Left forelimb (tissue), 1 donor: ENCODE results near the gene KIAA2012.

Experiments
- DNase-seq: peaks from one replicate; pipeline ENCODE4 v3.0.0-alpha.2; 2018; ENCODE audit warnings: low spot score

The KIAA2012 gene

DNA sequence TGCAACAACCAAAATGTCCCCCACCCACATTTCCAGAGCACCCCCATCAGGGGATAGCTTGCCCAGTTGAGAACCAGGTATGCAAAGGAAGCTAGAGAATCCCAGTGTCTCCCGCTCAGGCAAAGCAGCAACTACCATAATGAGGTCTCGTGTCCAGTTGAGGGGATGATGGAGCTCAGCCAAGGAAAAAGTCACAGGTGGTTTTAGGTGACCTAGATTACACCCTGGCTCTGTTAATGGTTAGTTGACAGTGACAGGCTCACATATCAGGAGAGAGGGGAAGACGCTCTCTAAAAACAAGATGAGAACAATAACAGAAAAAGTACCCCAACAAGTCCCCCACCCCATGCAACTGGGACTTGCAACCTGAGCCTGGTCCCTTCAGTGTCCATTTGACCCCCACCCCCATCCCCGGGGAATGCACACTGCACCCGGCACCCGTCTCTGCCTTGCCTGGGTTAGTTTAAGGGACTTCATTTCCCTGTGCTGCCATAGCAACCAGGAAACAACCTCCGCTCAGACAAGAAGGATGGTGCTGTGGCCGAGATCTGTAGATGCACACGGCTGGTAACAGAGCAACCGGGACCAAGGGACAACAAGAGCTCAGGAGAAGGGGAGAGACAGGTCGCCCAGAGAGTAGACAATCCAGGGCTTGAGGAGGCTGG is at the start of gene KIAA2012:
KIAA2012 (plus strand) TSS at position 519 of the 665 bp plus-strand sequence. CDS start 373 bp downstream, outside the sequence.
- no peak for DNase-seq

DNA sequence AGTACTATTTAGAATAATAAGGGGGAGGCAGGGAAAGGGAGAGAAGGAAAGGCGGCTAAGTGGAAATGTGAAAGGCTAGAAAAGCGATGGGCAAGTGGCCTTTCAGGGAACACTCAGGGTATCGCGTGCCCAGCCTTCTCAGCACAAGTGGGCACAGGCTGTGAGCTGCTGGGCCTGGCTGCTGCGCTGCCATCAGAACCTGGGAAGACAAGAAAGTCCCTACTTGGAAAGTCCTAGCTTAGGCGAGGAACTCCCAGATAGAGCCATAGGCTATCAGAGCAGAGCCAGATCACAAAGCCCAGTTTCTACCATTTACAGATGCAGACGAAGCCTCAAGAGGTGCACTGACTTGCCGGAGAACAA is 49.2 kb upstream of the KIAA2012 start:
- DNase-seq = no peak

DNA sequence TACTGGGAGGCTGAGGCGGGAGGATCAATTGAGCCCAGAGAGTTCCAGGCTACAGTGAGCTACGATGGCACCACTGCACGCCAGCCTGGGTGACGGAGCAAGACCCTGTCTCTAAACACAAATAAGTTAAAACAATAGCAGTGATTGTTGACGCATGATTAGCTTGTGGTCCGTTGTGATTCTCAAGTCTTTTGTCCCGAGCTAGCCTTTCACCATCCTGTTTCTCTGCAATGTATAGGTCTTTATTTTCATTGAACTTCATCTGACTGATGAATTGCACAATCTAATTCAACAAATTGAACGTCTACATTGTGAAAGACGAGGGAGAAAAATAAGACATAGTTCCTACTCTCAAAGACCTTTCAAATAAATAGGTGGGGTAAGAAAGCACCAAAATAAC is 48.2 kb upstream of the KIAA2012 start:
- DNase-seq = no peak

DNA sequence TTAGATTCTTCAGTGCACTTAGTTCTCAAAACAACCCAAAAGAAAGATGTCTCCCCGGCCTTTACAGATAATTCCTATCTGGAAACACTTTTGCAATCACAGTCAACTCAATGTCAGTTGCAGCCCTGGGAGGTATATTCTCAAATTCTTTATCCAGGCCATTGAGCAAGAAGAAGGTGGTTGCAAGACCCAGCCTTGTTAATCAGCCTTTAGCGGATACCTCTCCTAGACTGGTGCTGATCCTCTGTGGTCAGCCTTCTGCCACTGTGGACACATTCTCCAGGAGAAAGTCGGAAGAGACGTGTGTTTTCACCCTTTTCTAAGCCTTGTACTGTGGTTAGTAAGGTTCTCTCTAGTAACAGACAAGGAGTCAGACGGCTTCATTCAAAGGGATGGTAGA is 47.2 kb upstream of the KIAA2012 start:
- no peak for DNase-seq

DNA sequence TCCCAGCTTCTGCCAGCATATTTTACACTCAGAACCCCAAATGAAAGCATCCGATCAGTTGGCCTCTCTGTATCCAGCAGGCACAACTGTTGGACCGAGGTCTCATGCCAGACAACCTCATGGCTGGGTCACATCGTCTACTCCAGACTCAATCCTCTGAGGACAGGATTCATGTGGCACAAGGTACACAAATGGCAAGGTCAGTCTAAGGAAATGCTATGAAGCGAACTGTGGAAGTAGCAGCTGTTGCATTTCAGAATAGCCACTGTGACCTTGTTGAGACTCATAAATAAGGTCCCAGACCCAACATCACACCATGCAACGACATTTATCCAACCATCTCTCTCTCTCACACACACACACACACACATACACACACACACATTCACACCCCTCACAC is 46.5 kb upstream of the KIAA2012 start:
- no peak for DNase-seq

DNA sequence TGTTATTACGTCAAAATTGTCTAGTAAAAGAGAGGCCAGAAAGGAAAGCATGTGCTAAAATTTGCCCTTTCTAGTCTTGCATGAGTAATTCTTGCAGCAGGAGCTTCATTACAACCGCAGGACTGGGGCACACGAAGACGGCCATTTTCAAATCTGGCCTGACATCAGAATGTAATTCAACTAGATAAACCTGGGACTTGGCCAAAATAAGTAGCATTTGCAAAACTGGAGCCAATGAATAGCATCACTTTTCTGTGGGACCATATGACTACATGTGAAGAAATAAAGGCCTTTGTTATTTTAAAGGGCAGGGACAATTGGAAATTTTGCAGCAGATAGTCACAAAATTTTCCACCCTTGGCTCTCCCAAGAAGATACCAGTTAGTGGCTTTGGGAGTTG is 42.4 kb upstream of the KIAA2012 start:
- DNase-seq = no peak

DNA sequence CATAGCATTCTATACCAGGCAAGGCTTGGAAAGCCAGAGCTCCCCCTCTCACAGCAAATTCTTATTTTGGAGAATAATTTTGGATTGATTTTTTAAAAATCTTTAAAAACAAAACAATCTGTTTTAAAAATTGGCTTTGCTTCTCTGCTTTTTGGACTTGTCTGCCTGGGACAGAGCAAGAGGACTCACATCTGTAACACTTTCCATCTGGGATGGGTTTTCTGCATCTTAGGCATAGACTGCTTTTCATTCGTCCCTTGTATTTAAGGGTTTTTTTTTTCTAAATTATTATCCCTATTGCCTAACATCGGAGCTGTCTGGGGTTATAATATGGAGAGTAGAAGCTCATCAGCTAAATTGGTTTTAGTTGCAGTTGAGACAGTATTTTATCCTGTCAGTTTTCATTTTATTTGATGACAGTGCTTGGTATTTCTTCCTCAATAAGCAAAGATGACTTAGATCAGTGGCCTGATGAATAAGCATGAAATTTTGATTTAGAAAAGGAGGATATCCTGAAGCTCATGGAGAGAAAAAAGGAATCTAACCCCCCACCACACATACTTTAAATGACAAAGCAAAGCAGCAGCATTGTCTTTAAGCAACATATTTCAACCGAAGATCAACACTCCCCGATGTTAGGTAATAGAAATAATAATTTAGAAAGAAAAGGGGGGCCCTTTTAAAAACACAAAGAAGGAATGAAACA is 41.7 kb upstream of the KIAA2012 start:
- DNase-seq = no peak

DNA sequence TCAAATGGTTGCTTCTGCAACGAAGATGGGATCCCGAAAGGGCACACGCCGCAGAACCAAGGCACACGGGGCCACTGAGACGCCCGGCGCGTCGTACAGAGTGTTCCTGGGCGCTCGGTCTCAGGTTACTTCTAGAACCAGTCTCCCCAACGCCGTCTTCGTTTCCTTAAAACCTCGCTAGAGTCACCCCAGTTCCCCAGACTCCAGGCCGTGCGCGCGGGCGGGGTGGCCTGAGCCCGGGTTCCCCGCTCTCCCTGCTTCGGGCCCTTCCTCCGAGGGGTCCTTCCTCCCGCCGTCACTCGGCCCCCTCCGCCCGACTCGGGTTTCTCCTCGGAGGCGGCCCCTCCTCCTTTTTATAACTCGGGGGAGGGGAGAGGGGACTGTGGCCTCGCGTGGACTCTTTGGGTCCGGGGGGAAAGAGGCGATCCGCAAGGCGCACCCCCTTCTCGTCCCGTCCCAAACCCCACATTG is 40.2 kb upstream of the KIAA2012 start:
- peak; percentile 89 for DNase-seq

DNA sequence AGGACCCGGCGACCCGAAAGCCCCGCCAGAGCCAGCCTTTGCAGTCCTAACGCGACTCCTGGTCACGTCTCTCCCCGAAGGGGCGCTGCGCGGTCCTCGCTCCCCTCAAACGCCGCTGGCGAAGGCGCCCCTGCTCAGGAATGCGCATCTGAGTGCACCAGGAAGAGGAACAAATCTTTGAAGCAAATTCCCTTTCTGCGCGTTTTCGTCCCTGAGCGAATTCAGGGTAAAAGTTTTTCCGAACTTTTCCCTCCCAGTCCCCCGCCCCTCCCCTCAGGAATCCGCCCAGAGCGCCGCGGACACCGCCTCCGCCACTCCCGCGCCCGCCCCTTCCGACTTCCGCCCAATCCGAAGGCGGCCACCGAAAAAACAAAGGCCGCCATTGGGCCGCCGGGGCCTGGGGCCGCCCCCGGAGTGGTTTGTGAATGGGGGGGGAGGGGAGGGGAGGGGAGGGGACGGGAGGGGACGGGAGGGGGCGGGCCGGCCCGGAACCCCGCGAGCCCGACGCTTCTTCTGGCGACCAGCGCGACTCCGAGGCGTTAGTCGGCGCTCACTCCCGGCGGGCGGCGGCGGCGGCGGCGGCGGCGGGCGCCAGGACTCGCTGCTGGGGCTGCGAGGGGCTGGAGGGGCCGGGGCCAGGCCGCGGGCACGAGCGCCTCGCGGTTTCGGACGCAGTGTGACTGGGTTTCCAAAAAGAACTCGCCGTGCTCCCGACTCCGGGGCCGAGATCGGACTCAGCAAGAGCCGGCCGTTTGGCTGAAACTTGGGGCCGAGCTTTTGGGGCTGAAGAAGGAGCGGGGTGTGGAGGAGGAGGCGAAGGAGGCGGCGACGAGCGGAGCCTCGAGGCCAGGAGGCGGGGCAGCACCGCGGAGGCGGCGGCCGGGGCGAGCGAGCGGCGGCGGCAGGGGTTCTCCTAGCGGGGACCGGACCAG is 39.5 kb upstream of the KIAA2012 start, which contains the start of gene FZD7:
FZD7 (plus strand) TSS at position 539 of the 932 bp plus-strand sequence. CDS start 793 bp downstream, outside the sequence.
- peak; percentile 96 for DNase-seq

DNA sequence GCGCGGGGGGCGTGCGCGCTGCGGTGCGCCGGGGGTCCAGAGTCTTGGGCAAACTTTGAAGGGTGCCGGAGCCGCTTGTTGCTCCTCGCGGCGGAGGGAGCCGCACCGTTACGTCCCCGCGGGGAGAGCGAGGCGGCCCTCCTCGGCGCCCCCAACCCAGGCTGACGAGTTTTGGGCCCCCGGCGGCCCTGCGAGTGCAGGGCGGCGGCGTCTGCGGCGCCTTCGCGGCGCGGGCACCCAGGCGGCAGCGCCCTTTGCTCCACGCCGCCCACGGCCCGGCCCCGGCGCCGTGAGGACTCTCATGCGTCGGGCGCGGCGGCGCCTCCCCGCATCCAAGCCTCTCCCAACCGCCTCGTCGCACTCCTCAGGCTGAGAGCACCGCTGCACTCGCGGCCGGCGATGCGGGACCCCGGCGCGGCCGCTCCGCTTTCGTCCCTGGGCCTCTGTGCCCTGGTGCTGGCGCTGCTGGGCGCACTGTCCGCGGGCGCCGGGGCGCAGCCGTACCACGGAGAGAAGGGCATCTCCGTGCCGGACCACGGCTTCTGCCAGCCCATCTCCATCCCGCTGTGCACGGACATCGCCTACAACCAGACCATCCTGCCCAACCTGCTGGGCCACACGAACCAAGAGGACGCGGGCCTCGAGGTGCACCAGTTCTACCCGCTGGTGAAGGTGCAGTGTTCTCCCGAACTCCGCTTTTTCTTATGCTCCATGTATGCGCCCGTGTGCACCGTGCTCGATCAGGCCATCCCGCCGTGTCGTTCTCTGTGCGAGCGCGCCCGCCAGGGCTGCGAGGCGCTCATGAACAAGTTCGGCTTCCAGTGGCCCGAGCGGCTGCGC is 38.6 kb upstream of the KIAA2012 start:
- DNase-seq = peak; percentile 72

DNA sequence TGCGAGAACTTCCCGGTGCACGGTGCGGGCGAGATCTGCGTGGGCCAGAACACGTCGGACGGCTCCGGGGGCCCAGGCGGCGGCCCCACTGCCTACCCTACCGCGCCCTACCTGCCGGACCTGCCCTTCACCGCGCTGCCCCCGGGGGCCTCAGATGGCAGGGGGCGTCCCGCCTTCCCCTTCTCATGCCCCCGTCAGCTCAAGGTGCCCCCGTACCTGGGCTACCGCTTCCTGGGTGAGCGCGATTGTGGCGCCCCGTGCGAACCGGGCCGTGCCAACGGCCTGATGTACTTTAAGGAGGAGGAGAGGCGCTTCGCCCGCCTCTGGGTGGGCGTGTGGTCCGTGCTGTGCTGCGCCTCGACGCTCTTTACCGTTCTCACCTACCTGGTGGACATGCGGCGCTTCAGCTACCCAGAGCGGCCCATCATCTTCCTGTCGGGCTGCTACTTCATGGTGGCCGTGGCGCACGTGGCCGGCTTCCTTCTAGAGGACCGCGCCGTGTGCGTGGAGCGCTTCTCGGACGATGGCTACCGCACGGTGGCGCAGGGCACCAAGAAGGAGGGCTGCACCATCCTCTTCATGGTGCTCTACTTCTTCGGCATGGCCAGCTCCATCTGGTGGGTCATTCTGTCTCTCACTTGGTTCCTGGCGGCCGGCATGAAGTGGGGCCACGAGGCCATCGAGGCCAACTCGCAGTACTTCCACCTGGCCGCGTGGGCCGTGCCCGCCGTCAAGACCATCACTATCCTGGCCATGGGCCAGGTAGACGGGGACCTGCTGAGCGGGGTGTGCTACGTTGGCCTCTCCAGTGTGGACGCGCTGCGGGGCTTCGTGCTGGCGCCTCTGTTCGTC is 37.7 kb upstream of the KIAA2012 start:
- peak; percentile 74 for DNase-seq

DNA sequence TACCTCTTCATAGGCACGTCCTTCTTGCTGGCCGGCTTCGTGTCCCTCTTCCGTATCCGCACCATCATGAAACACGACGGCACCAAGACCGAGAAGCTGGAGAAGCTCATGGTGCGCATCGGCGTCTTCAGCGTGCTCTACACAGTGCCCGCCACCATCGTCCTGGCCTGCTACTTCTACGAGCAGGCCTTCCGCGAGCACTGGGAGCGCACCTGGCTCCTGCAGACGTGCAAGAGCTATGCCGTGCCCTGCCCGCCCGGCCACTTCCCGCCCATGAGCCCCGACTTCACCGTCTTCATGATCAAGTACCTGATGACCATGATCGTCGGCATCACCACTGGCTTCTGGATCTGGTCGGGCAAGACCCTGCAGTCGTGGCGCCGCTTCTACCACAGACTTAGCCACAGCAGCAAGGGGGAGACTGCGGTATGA is 37.1 kb upstream of the KIAA2012 start:
- no peak for DNase-seq

DNA sequence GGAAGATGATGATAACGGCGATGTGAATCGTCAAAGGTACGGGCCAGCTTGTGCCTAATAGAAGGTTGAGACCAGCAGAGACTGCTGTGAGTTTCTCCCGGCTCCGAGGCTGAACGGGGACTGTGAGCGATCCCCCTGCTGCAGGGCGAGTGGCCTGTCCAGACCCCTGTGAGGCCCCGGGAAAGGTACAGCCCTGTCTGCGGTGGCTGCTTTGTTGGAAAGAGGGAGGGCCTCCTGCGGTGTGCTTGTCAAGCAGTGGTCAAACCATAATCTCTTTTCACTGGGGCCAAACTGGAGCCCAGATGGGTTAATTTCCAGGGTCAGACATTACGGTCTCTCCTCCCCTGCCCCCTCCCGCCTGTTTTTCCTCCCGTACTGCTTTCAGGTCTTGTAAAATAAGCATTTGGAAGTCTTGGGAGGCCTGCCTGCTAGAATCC is 36.4 kb upstream of the KIAA2012 start:
- DNase-seq = peak; percentile 68

DNA sequence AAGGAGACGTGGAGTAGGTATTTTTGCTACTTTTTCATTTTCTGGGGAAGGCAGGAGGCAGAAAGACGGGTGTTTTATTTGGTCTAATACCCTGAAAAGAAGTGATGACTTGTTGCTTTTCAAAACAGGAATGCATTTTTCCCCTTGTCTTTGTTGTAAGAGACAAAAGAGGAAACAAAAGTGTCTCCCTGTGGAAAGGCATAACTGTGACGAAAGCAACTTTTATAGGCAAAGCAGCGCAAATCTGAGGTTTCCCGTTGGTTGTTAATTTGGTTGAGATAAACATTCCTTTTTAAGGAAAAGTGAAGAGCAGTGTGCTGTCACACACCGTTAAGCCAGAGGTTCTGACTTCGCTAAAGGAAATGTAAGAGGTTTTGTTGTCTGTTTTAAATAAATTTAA is 36.0 kb upstream of the KIAA2012 start:
- no peak for DNase-seq

DNA sequence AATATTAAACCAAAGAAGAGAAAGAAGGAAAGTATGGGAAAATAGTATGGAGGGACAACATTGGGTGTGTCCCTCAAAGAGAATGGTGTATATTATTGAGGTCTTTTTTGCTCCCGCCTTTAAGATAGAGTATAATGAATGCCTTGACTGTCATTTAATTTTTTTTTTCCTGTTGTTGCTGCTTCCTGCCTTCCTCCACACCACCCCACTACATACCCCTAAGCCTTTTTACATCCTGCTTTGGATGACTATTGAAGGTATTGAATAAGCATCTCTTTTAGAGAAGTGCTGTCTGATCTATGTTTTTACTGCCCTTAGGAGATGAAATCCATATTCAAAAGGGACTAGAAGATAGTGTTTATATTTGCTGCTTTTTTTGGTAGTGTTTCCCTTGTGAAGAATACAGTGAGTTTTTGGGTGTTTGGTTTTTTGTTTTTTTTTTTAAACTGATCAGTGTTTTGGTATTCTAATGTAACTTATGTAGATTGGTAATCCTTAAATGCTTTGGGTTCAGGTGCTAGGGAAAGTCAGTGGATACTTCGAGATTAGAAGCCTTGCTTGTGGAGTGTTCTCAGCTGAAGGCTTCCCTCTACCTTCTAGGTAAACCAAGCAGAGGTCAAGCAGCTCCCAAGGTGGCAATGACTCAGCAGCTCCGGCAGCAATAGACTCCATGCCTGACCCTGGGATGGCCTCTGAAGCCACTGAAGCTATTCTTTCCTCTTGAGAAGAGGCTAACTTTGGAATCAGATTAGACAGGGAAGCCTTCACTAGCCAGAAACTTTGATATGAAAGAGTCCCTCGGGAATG is 34.4 kb upstream of the KIAA2012 start:
- no peak for DNase-seq

DNA sequence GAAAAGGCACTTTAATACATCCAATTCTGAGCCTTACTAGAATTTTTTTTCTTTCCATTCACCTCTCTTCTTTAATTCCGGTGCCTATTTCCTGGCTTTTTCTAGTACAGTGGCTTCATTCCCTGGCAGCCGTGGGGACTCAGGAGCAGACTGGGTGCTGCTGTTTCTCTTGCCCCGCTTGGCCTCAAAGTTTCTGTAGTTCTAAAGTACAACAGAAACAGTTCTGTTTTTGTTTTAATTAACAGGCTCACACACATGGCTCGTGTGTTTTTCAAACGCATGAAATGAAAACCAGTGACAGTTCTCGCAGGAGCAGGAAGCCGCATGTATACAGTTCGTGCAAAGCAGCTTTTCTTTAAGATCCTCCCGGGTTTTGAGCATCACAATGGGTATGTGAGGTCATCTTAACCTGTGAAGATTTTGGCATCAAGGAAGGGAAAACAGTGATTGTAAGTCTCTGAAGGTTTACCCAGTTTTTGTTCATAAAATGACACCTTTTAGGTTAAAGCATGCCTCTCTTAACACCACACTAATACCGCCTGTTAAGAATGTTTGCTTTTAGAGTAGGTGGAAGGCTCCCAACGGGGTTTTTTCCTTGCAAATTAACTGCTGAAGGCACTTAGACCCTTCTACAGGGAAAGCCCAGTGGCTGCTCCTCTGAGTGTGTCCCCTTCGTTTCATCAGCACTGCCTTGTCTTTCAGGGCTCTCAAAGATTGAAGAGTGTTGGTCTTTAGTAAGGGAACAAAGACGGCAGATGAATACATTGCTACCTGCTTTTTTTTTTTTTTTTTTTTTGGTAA is 33.6 kb upstream of the KIAA2012 start:
- DNase-seq = no peak

DNA sequence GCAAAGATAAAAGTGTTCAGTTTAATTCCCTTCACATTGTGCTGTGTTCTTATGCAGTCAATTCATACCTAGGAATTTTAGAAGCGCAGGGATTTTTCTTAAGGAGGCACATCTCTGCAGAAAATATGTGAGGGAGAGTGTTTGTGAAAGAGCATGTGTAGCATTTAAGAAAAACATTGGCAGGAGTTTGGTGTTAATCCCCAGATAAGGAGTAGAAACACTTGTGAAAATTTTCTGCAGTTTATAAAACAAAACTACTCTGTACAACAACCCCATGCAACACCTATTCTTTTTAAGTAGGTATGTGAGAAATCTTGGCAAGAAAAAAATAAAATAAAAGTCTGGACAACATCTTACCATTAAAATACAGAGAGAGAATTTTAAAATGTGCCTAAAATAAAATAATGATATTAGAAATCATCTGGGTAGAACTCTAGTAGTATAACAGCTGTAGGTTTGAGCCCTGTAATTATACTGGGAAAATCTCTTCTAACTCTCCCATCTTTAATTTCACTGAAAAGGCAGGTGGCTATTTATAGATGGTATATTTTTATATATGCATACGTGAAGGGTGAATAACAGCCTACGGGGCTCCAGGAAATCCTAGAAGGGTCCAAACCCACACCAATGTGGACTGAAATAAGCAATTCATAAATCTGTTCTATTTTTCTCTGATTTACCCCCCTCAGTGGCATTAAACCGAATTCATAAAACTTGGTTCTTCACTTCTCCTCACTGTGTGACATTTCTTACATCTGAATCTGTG is 32.8 kb upstream of the KIAA2012 start:
- no peak for DNase-seq

DNA sequence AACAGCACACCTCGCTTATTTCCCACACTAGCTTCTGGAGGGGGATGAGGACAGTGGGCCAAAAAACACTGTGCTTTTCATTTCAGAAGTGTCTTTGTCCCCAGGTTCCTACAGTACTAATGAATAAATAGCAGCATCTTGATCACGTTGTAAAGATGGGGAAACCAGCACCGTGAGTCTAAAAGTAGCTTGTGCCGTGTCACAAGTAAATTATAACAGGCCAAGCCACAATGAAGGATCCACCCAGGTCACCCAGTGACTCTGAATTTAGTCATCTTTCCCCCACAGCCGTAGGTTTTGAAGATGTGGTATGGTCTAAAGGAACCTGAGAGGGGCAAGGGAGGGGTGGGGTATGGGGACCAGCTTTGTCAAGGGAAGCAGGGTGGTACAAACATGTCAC is 30.6 kb upstream of the KIAA2012 start:
- no peak for DNase-seq
